Stimulated activated naive CD4-positive, alpha-beta T cell (primary cell): ENCODE data around the gene SLIRP.
A peak's percentile ranks its signal among the peaks of the same experiment; 100 is the strongest.
"Not testable (repeated sequence)": the region's sequence is repeated elsewhere in the genome, so short reads cannot be mapped to it uniquely, and the experiment has no call there.

Experiments used
- DNase-seq, 6 experiments: peaks; one replicate each; lab custom pipeline; 2025; lab: John Stamatoyannopoulos, UW

The SLIRP gene

GRCh38 chr14:77741438-77741837 is 33.5 kb downstream of the SLIRP start:
- DNase-seq, result no peak

GRCh38 chr14:77746064-77746702 is 38.3 kb downstream of the SLIRP start:
- no peak for DNase-seq

GRCh38 chr14:77747425-77747824 is 39.5 kb downstream of the SLIRP start:
- not testable (repeated sequence) for DNase-seq

- DNase-seq, result no peak
These were observed 44.4 kb downstream of the SLIRP start for GRCh38 chr14:77752266-77752665.

- no peak for DNase-seq
These were observed 45.1 kb downstream of the SLIRP start for GRCh38 chr14:77752799-77753516.

GRCh38 chr14:77760381-77761204 is 52.7 kb downstream of the SLIRP start, which contains the start of gene SNW1:
Gene SNW1 (minus strand): TSS chr14:77761156. CDS start chr14:77761127, 29 bp downstream.
- peak; percentile 45 to 92 (median 80) for DNase-seq

- DNase-seq, result peak in 2 of 6 experiments; percentile 85 to 91
These were observed 53.5 kb downstream of the SLIRP start for GRCh38 chr14:77761205-77761931.

GRCh38 chr14:77763316-77763715 is 55.4 kb downstream of the SLIRP start:
- no peak for DNase-seq

GRCh38 chr14:77763978-77764377 is 56.1 kb downstream of the SLIRP start:
- DNase-seq, result no peak
